ENCODE results near the gene SPPL2B. TPM values are rescaled to one million over a fixed set of nuclear protein-coding genes. Genes with fewer than 3 reads are reported as not detected.

The SPPL2B gene
- total RNA-seq, 4 donors from 2014 or later = 18.5 to 32.7 (median 30.9) TPM

DNA sequence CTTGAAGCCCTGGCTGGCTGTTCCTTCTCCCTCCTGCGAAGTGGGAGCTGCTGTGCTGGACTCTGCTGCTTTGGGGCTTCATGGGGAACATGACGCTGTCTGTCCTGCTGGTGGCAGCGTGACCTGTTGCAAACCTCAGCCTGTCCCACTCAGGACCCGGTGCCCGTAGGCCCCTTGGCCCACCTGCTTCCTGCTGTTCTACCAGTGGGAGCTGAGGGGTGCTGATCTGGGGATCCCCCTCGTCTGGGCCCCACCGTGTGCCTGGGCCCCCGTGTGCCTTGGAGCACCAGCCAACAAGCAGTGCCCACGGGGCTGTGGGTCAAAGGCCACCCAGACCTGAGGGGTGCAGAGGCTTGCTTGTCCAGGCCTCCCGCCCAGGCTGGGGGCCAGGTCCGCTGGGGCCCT lies 5.3 kb downstream of the SPPL2B start:
- H3K27me3 ChIP-seq = no peaks in the 10 kb centered on the region
- H3K4me1 ChIP-seq = peaks cover 0 to 59% (median 32%) of the 10 kb centered on the region in 3 donors
- no peak for TF ChIP-seq POLR2A (IDR thresholded peaks at IDR 0.05)
- no peak for TF ChIP-seq POLR2AphosphoS5 (IDR thresholded peaks at IDR 0.05)
- TF ChIP-seq EP300 (IDR thresholded peaks at IDR 0.05) = no peak
- TF ChIP-seq, protein P1, sequence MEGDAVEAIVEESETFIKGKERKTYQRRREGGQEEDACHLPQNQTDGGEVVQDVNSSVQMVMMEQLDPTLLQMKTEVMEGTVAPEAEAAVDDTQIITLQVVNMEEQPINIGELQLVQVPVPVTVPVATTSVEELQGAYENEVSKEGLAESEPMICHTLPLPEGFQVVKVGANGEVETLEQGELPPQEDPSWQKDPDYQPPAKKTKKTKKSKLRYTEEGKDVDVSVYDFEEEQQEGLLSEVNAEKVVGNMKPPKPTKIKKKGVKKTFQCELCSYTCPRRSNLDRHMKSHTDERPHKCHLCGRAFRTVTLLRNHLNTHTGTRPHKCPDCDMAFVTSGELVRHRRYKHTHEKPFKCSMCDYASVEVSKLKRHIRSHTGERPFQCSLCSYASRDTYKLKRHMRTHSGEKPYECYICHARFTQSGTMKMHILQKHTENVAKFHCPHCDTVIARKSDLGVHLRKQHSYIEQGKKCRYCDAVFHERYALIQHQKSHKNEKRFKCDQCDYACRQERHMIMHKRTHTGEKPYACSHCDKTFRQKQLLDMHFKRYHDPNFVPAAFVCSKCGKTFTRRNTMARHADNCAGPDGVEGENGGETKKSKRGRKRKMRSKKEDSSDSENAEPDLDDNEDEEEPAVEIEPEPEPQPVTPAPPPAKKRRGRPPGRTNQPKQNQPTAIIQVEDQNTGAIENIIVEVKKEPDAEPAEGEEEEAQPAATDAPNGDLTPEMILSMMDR (IDR thresholded peaks at IDR 0.05) = no peak
- no peak overlapping the region for H3K27ac ChIP-seq
- H3K4me3 ChIP-seq = no peak overlapping the region
- peaks cover 0 to 22% of the 10 kb centered on the region in 2 donors for H3K36me3 ChIP-seq
- no peaks in the 10 kb centered on the region for H3K9me3 ChIP-seq
- WGBS, 2 donors (ENCODE audit: low coverage in 1 of 2) = no CpG with 5 or more reads among the region's 11 CpGs
- no peak for ATAC-seq

DNA sequence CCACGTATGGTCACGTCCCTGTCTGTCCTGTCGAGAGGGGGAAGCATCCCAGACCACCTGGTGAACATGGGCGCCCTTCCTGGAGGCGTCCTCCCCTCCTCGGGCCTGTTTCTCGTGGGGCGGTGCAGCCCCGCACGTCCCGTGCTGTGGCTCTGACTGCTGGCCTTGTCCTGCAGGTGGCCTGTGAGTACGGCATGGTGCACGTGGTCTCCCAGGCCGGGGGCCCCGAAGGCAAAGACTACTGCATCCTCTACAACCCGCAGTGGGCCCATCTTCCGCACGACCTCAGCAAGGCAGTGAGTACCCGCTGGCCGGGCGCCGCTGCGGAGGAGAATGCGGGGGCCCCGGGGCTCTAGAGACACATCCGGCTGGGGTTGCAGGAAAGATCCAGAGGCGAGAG lies 5.9 kb downstream of the SPPL2B start:
- H3K27me3 ChIP-seq = no peaks in the 10 kb centered on the region

DNA sequence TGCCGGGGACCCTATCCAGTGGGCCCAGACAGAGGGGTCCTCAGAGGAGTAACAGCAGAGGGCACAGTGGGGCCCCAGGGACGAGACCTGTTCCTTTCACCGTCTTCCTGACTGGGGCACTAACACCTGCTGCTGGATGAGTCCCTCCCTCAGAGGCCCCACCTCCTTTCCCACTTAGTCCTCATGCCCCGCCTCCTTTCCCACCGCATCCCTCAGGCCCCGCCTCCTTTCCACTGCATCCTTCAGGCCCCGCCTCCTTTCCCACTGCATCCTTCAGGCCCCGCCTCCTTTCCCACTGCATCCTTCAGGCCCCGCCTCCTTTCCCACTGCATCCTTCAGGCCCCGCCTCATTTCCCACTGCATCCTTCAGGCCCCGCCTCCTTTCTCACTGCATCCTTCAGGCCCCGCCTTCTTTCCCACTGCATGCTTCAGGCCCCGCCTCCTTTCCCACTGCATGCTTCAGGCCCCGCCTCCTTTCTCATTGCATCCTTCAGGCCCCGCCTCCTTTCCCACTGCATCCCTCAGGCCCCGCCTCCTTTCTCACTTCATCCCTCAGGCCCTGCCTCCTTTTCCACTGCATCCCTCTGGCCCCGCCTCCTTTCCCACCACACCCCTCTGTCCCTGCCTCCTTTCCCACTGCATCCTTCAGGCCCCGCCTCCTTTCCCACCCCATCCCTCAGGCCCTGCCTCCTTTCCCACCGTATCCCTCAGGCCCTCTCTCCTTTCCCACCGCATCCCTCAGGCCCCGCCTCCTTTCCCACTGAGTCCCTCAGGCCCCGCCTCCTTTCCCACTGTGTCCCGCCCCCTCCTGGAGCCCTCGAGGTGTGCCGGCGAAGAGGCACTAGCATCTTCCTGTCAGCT lies 6.7 kb downstream of the SPPL2B start:
- Histone ChIP-seq H3K36me3 (peaks cover 0 to 36% of the 10 kb centered on the region in 2 donors), H3K27me3 (no peaks in the 10 kb centered on the region), H3K9me3 (no peaks in the 10 kb centered on the region), H3K4me1 (peaks cover 0 to 46% (median 18%) of the 10 kb centered on the region in 3 donors), H3K27ac (no peak overlapping the region), H3K4me3 (no peak overlapping the region)
- TF ChIP-seq, protein P1 (IDR thresholded peaks at IDR 0.05) = no peak
- TF ChIP-seq POLR2AphosphoS5 (IDR thresholded peaks at IDR 0.05) = no peak
- TF ChIP-seq EP300 (IDR thresholded peaks at IDR 0.05) = no peak
- no peak for TF ChIP-seq POLR2A (IDR thresholded peaks at IDR 0.05)
- 88% methylated on average over 24 of the region's 26 CpGs; no CpG with 5 or more reads in 1 of the 2 donors for WGBS, 2 donors (ENCODE audit: low coverage in 1 of 2)
- ATAC-seq = no peak

More for the DNA sequence above, 5.9 kb downstream of the SPPL2B start:
- TF ChIP-seq POLR2AphosphoS5 (IDR thresholded peaks at IDR 0.05) (no peak), POLR2A (IDR thresholded peaks at IDR 0.05) (no peak), EP300 (IDR thresholded peaks at IDR 0.05) (no peak)
- TF ChIP-seq, protein P1 (IDR thresholded peaks at IDR 0.05) = no peak
- no peak overlapping the region for H3K27ac ChIP-seq
- 100% methylated on average over 3 of the region's 27 CpGs; no CpG with 5 or more reads in 1 of the 2 donors for WGBS, 2 donors (ENCODE audit: low coverage in 1 of 2)
- no peak for ATAC-seq
- H3K4me3 ChIP-seq = no peak overlapping the region
- peaks cover 0 to 28% of the 10 kb centered on the region in 2 donors for H3K36me3 ChIP-seq
- H3K9me3 ChIP-seq = no peaks in the 10 kb centered on the region
- peaks cover 0 to 53% (median 26%) of the 10 kb centered on the region in 3 donors for H3K4me1 ChIP-seq

DNA sequence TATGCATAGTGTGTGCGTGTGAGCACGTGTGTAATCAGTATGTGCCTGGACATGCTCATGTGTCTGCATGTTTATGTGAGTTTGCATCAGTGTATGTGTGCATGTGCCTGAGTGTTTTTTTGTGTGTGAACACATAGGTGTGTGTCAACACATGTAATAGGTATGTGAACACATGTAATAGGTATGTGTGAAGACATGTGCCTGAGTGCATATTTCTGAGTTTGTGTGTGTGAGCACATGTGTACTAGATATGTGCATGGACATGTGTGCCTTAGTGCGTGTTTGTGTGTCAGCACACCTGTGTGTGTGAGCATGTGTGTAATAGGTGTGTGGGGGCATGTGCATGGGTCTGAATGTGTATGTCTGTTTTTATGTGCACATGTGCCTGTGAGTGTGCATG lies 7.4 kb downstream of the SPPL2B start:
- Histone ChIP-seq H3K4me3 (no peak overlapping the region), H3K27me3 (no peaks in the 10 kb centered on the region), H3K4me1 (peaks cover 0 to 39% (median 12%) of the 10 kb centered on the region in 3 donors), H3K36me3 (peaks cover 0 to 42% of the 10 kb centered on the region in 2 donors), H3K9me3 (no peaks in the 10 kb centered on the region), H3K27ac (no peak overlapping the region)
- TF ChIP-seq, protein P1 (IDR thresholded peaks at IDR 0.05) = no peak
- no peak for TF ChIP-seq EP300 (IDR thresholded peaks at IDR 0.05)
- no peak for TF ChIP-seq POLR2AphosphoS5 (IDR thresholded peaks at IDR 0.05)
- TF ChIP-seq POLR2A (IDR thresholded peaks at IDR 0.05) = no peak
- no peak for ATAC-seq
- WGBS, 2 donors (ENCODE audit: low coverage in 1 of 2) = 53 to 80% methylated on average over 2 of the region's 3 CpGs

All from gastroesophageal sphincter (tissue), 4 donors.